GM11168 (cell line): ENCODE data around the gene BTBD7.

ENCODE experiments used
- in situ Hi-C: fragments of 300-500 bp; cut with MboI; formaldehyde crosslinking; loops from one replicate; pipeline ENCODE4 v1.12.0; 2022; ENCODE audit warnings: low sequenced_read_pairs; ENCODE audit not compliant: unreplicated experiment

BTBD7 gene

GRCh38 chr14:93303659-93304058 is 29.2 kb downstream of the BTBD7 start:
- in situ Hi-C loops, result no loop called here

GRCh38 chr14:93302688-93303581 is 29.9 kb downstream of the BTBD7 start:
- in situ Hi-C loops, result no loop called here

GRCh38 chr14:93301821-93302447 is 30.9 kb downstream of the BTBD7 start:
- in situ Hi-C loops, result no loop called here

- in situ Hi-C loops, result no loop called here
These were observed 33.0 kb downstream of the BTBD7 start for GRCh38 chr14:93299866-93300265.

DNA sequence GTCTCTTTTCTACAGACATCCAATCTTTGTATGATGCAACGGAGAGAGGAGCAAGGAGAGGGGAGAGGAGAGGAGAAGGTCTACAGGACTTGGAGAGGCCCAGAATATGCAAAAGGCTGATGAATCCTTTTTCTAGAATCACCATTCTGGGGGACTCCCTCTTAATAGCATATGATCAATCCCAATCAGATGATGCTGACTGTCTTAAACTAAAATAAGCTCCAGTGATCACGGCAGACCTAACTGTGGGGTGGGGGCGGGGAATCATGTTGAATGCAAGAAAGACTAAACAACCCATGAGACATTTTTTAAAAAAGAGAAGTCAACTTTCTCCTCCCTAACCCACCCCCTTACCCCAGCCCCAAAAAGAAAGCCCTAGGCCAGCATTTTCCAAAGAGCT is 33.4 kb downstream of the BTBD7 start:
- in situ Hi-C loops, result no loop called here

DNA sequence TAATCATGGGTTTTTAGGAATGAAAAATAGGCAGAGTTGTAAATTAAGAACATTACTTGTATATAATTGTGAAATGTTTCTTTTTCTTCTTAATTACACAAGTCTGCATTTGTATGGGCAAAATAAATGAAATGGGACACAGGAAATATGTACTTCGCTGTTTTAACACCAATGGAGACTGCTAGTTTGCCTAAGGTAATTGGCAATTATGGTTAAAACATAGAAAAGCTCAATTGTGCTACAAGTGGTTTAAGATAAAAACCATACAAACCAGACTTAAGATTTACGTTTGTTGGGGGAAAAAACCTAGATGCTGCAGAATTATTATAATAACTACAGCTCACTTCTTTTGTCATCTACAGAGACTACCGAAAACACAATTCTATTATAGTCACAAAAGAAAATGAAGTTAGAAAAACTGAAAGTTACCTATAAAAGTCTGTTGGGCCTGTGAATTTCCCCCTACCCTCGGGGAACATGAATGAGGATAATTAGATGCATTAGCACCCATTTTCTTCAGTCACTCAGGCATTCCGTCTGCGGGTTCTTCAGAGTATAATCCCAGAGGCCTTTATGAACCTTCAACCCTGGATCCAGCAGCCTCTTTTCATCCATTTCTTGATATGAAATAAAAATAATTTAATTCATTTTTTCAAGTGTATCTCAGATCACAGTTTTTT is 37.2 kb downstream of the BTBD7 start:
- in situ Hi-C loops, result no loop called here

DNA sequence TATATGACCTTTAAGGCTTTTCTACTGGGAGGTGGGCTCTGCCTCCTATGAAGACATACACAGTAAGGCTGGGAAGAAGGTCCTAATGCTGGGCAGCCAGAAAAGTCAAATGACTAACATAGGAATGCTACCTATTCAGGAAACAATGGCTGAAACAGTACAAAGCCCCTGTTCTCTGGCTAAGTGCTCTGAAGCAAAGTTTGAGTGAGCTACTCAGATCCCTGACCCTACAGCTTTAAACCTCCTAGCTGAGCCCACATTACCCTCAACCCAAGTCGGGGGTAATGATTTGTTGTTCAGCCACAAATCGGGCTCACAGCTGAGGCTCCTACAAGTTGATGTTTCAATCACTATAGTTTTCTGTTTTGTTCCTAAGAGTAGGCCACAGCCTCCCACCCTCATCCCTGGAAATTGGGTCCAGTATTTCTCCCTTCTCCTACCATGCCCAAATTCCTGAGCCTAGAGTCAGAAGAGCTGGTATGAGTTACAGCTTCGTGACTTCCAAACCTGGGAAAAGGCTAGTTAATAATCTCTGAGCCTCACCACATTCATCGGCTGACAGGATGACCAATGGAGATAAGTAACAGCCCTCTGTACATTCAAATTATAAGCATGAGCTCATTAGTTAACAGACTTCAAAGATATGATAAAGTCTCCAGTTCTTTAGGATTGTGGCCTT is 46.5 kb downstream of the BTBD7 start:
- in situ Hi-C loops, result no loop called here

DNA sequence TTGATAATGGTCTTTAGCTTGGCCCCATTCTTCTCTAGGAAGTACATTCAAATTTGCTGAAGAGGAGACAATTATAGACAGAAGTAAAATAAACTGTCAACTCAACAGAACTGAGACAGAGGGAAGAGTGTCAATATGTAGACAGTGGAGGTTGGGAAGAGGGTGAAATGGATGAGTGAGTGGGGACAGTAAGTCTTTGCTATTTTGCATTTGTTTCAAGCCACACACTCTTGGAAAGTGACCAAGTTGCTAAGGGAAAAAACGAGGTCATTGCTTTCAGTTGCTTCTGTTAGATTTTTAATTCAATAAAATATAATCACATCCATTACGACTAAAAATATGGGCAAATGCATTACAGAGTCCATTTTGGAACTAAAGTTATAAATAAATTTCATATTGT is 47.8 kb downstream of the BTBD7 start:
- in situ Hi-C loops, result no loop called here

- in situ Hi-C loops, result no loop called here
These were observed 50.9 kb downstream of the BTBD7 start for GRCh38 chr14:93281937-93282336.

GRCh38 chr14:93280743-93281142 is 52.1 kb downstream of the BTBD7 start:
- in situ Hi-C loops, result no loop called here

- in situ Hi-C loops, result no loop called here
These were observed 56.7 kb downstream of the BTBD7 start for GRCh38 chr14:93276031-93276716.

- in situ Hi-C loops, result no loop called here
These were observed 58.6 kb downstream of the BTBD7 start for GRCh38 chr14:93274055-93274806.

DNA sequence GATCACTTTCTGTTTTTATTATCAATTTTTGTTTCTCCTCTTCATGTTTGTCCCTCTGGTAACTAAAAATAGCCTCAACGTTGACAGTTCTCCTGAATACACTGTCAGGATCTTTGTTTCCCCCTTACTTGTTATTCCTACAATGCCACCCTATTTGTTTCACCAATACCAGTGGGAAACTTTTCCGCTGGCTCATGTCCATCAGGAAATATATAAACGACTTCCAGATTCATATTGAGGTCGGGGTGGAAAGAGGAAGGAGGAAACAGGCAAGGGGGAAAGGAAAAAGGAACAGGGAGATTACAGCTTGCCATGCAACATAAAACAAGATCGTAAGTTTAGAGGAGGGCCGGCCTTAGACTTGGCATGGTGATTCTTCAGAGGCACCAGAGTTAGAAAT is 61.7 kb downstream of the BTBD7 start:
- in situ Hi-C loops, result no loop called here

- in situ Hi-C loops, result no loop called here
These were observed 63.3 kb downstream of the BTBD7 start for GRCh38 chr14:93269341-93270068.

DNA sequence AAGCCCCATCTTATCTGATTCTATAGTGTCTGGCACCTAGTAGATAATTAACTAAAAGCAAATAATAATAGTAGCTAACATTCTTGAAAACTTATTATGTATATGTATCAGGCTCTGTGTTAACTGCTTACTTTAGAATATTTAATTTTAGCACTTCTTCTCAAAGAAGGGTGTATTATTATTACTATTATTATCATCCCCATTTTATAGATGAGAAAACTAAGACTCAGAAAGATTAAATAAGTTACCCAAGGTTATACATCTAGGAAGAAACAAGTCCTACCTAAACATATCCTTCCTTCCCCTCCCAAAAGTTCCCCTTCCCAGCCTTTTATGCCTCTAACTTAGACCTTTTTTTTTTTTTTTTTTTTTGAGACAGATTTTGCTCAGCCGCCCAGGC is 64.4 kb downstream of the BTBD7 start:
- in situ Hi-C loops, result no loop called here

DNA sequence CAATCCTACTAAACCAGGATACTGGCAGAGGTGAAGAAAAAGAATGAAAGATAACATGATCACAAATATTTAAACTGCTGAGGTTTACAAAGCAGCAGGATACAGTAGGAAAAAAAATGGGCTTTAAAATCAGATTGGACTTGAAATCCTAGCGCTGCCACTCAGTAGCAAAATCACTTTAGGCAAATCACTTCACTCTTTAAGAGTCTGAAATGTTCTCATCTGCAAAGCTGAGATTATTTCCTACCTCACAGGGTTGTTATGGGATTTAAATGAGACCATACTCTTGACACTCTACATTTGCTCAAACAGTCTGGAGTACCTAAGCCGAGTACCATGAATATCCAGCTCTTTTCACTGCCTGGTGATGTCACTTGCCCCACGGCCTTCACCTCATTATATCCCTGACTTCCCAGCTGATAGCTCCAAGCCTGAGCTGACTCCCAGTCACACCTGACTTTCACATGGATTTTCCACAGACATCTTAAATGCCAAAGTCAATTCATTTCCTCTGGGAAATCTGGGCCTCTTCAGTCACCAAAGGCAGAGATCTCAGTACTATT is 65.6 kb downstream of the BTBD7 start:
- in situ Hi-C loops, result no loop called here

GRCh38 chr14:93266127-93266526 is 66.7 kb downstream of the BTBD7 start:
- in situ Hi-C loops, result no loop called here

GRCh38 chr14:93263416-93263815 is 69.4 kb downstream of the BTBD7 start:
- in situ Hi-C loops, result no loop called here
